Pons (tissue), 1 donor: ENCODE measurements around the gene NEDD4L.
"Not testable (repeated sequence)": the region's sequence is repeated elsewhere in the genome, so short reads cannot be mapped to it uniquely, and the experiment has no call there.

Experiments
- DNase-seq: peaks from one replicate; pipeline ENCODE4 v3.0.0-alpha.2; 2016; ENCODE audit warnings: low spot score

NEDD4L gene

GRCh38 chr18:58418361-58418760, 374.3 kb downstream of the NEDD4L start:
- DNase-seq, result no peak

- DNase-seq, result no peak
Measured at GRCh38 chr18:58419587-58420199, 375.7 kb downstream of the NEDD4L start.

GRCh38 chr18:58426611-58427010, 382.6 kb downstream of the NEDD4L start:
- DNase-seq, result no peak

GRCh38 chr18:58427321-58427720, 383.3 kb downstream of the NEDD4L start:
- no peak for DNase-seq

GRCh38 chr18:58429442-58429841, 385.4 kb downstream of the NEDD4L start:
- DNase-seq, result no peak

- DNase-seq, result no peak
Measured at GRCh38 chr18:58431215-58431614, 387.2 kb downstream of the NEDD4L start.

- no peak for DNase-seq
Measured at GRCh38 chr18:58432050-58432727, 388.2 kb downstream of the NEDD4L start.

- not testable (repeated sequence) for DNase-seq
Measured at GRCh38 chr18:58435221-58436005, 391.4 kb downstream of the NEDD4L start.

GRCh38 chr18:58438161-58438957, 394.3 kb downstream of the NEDD4L start:
- no peak for DNase-seq

- DNase-seq, result no peak
Measured at GRCh38 chr18:58438958-58439300, 394.9 kb downstream of the NEDD4L start.

- no peak for DNase-seq
Measured at GRCh38 chr18:58443671-58444070, 399.6 kb downstream of the NEDD4L start.

GRCh38 chr18:58446391-58447060, 402.5 kb downstream of the NEDD4L start:
- DNase-seq, result no peak

GRCh38 chr18:58447402-58448095, 403.5 kb downstream of the NEDD4L start:
- no peak for DNase-seq

- no peak for DNase-seq
Measured at GRCh38 chr18:58449464-58449863, 405.4 kb downstream of the NEDD4L start.
